ENCODE results near the gene NLGN1. TPM values are rescaled to one million over a fixed set of nuclear protein-coding genes. Genes with fewer than 3 reads are reported as not detected.

The NLGN1 gene
- total RNA-seq, 1 experiment from 2014 or later: 5.2 TPM

GRCh38 chr3:173465898-173466678, 68.5 kb downstream of the NLGN1 start:
- no peak overlapping the region for H2AFZ ChIP-seq (ENCODE audit: low read length)
- H4K91ac ChIP-seq (ENCODE audit: insufficient read length, low read depth, low read length): no peak overlapping the region
- no peaks in the 10 kb centered on the region for H3K27me3 Mint-ChIP-seq (ENCODE audit: low read depth)
- no peaks in the 10 kb centered on the region for H3K79me1 ChIP-seq (ENCODE audit: insufficient read depth, low read depth, low read length, poor library complexity, severe bottlenecking)
- H2BK5ac ChIP-seq (ENCODE audit: insufficient read length, low read length): no peak overlapping the region
- no peak for DNase-seq
- H3K14ac ChIP-seq (ENCODE audit: insufficient read depth, low read length): no peak overlapping the region
- H3K56ac ChIP-seq (ENCODE audit: insufficient read length, low read depth, low read length): no peak overlapping the region
- H3T11ph ChIP-seq (ENCODE audit: low read length): no peak overlapping the region
- no peaks in the 10 kb centered on the region for H3K9me3 ChIP-seq (ENCODE audit: control insufficient read depth, low read depth, low read length)
- no peak overlapping the region for H3K23ac ChIP-seq (ENCODE audit: insufficient read length, low read depth, low read length)
- H3K27ac Mint-ChIP-seq: no peak overlapping the region
- no peaks in the 10 kb centered on the region for H4K20me1 ChIP-seq (ENCODE audit: control insufficient read depth, insufficient read depth, insufficient read length)
- no peaks in the 10 kb centered on the region for H3K27me3 ChIP-seq (ENCODE audit: insufficient read depth, low read length)
- H3K27ac ChIP-seq (ENCODE audit: insufficient read length, low read depth, low read length): no peak overlapping the region
- no peak overlapping the region for H2BK20ac ChIP-seq (ENCODE audit: low read depth, low read length, poor library complexity, severe bottlenecking)
- peaks cover 0 to 6% of the 10 kb centered on the region in 2 experiments; a peak in 1 of 4 replicates for H3K4me1 Mint-ChIP-seq
- no peak overlapping the region for H4K8ac ChIP-seq (replicated peaks; ENCODE audit: insufficient read length, low read depth, low read length)
- no peaks in the 10 kb centered on the region for H3K23me2 ChIP-seq (ENCODE audit: insufficient read length, low read depth, low read length, poor library complexity, severe bottlenecking)
- no peaks in the 10 kb centered on the region; the same call in 1 of the 2 replicates for H3K4me1 ChIP-seq (ENCODE audit: insufficient read depth, low read length)
- no peak overlapping the region for H4K5ac ChIP-seq (ENCODE audit: insufficient read length, low read depth, low read length)
- no peak overlapping the region for H3K18ac ChIP-seq (ENCODE audit: insufficient read length, low read depth, low read length)
- no peak overlapping the region for H2AK5ac ChIP-seq (ENCODE audit: insufficient read length, low read length)
- TF ChIP-seq CTCF (conservative IDR thresholded peaks at IDR 0.05): no peak
- no peak overlapping the region for H3K9ac ChIP-seq (ENCODE audit: extremely low read depth, insufficient read length, low read length)
- no peak overlapping the region for H3K4ac ChIP-seq (ENCODE audit: low read depth, low read length)
- no peak overlapping the region for H3K4me3 Mint-ChIP-seq
- no CpG with 5 or more reads among the region's 4 CpGs for WGBS (ENCODE audit: extremely low coverage, insufficient read length, low lambda C conversion rate)
- no peak overlapping the region for H3K4me2 ChIP-seq (ENCODE audit: insufficient read depth, insufficient read length, low read length)
- H3K79me2 ChIP-seq (ENCODE audit: insufficient read depth, low read length): no peaks in the 10 kb centered on the region
- H3K36me3 Mint-ChIP-seq (ENCODE audit: insufficient read depth in 1 of 3, low read depth in 3 of 3): no peaks in the 10 kb centered on the region
- no peaks in the 10 kb centered on the region for H3K9me3 Mint-ChIP-seq
- H2BK15ac ChIP-seq (ENCODE audit: low read depth, low read length): no peak overlapping the region
- H2BK120ac ChIP-seq (ENCODE audit: low read depth, low read length, poor library complexity, severe bottlenecking): no peak overlapping the region
- H2BK12ac ChIP-seq (ENCODE audit: insufficient read length, low read depth, low read length): no peak overlapping the region

Data from H9 (cell line).